ENCODE measurements around the gene TMEM203. TPM values are rescaled to one million over a fixed set of nuclear protein-coding genes. Genes with fewer than 3 reads are reported as not detected.
A peak's percentile ranks its signal among the peaks of the same experiment; 100 is the strongest.

TMEM203 gene
- total and polyA plus RNA-seq, 2 of the 13 experiments (the other 11 are each of a cell fraction or from before 2014, with no cell fraction given) = 23.4 to 36.7 TPM

- TF ChIP-seq FOXA3 (CRISPR knock-in tag; IDR thresholded peaks at IDR 0.05) (peak; percentile 3; the same call in 1 of the 2 replicates), RFX5 (IDR thresholded peaks at IDR 0.05; ENCODE audit: low read depth, low read length) (no peak), ZSCAN29 (CRISPR knock-in tag; conservative IDR thresholded peaks at IDR 0.05) (no peak), TEAD3 (CRISPR knock-in tag; optimal IDR thresholded peaks at IDR 0.05; ENCODE audit: borderline replicate concordance) (no peak), CBX2 (IDR thresholded peaks at IDR 0.05; ENCODE audit: low read depth, low read length) (no peak), CBX2 (CRISPR knock-in tag; IDR thresholded peaks at IDR 0.05; ENCODE audit: low read depth) (no peak), NONO (IDR thresholded peaks at IDR 0.05) (no peak), NONO (CRISPR knock-in tag; conservative IDR thresholded peaks at IDR 0.05) (0 out of 2 replicates have a peak, but pooled peaks have one; percentile 32), NCOA1 (CRISPR knock-in tag; IDR thresholded peaks at IDR 0.05) (0 out of 2 replicates have a peak, but pooled peaks have one; percentile 58), ATF2 (CRISPR knock-in tag; IDR thresholded peaks at IDR 0.05) (no peak)
- TF ChIP-seq, protein P1, sequence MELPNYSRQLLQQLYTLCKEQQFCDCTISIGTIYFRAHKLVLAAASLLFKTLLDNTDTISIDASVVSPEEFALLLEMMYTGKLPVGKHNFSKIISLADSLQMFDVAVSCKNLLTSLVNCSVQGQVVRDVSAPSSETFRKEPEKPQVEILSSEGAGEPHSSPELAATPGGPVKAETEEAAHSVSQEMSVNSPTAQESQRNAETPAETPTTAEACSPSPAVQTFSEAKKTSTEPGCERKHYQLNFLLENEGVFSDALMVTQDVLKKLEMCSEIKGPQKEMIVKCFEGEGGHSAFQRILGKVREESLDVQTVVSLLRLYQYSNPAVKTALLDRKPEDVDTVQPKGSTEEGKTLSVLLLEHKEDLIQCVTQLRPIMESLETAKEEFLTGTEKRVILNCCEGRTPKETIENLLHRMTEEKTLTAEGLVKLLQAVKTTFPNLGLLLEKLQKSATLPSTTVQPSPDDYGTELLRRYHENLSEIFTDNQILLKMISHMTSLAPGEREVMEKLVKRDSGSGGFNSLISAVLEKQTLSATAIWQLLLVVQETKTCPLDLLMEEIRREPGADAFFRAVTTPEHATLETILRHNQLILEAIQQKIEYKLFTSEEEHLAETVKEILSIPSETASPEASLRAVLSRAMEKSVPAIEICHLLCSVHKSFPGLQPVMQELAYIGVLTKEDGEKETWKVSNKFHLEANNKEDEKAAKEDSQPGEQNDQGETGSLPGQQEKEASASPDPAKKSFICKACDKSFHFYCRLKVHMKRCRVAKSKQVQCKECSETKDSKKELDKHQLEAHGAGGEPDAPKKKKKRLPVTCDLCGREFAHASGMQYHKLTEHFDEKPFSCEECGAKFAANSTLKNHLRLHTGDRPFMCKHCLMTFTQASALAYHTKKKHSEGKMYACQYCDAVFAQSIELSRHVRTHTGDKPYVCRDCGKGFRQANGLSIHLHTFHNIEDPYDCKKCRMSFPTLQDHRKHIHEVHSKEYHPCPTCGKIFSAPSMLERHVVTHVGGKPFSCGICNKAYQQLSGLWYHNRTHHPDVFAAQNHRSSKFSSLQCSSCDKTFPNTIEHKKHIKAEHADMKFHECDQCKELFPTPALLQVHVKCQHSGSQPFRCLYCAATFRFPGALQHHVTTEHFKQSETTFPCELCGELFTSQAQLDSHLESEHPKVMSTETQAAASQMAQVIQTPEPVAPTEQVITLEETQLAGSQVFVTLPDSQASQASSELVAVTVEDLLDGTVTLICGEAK (IDR thresholded peaks at IDR 0.05) = no peak
- TF ChIP-seq, protein P1 (CRISPR knock-in tag; IDR thresholded peaks at IDR 0.05) = no peak
- TF ChIP-seq, protein P2, sequence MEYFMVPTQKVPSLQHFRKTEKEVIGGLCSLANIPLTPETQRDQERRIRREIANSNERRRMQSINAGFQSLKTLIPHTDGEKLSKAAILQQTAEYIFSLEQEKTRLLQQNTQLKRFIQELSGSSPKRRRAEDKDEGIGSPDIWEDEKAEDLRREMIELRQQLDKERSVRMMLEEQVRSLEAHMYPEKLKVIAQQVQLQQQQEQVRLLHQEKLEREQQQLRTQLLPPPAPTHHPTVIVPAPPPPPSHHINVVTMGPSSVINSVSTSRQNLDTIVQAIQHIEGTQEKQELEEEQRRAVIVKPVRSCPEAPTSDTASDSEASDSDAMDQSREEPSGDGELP (IDR thresholded peaks at IDR 0.05; ENCODE audit: borderline replicate concordance, low read depth) = no peak
- TF ChIP-seq, protein P3, sequence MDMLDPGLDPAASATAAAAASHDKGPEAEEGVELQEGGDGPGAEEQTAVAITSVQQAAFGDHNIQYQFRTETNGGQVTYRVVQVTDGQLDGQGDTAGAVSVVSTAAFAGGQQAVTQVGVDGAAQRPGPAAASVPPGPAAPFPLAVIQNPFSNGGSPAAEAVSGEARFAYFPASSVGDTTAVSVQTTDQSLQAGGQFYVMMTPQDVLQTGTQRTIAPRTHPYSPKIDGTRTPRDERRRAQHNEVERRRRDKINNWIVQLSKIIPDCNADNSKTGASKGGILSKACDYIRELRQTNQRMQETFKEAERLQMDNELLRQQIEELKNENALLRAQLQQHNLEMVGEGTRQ (IDR thresholded peaks at IDR 0.05; ENCODE audit: low read depth, low read length) = no peak
- TF ChIP-seq, protein P3 (CRISPR knock-in tag; IDR thresholded peaks at IDR 0.05; ENCODE audit: borderline replicate concordance) = no peak
These were observed 37.1 kb upstream of the TMEM203 start (continued) for GRCh38 chr9:137242269-137243203.
